Measurements from ENCODE around the gene MUC12.
"Not testable (repeated sequence)": the region's sequence is repeated elsewhere in the genome, so short reads cannot be mapped to it uniquely, and the experiment has no call there.

The MUC12 gene

GRCh38 chr7:100957832-100958421 is 11.4 kb upstream of the MUC12 start:
- DNase-seq = no peak

- no peak for DNase-seq
These were observed 9.5 kb upstream of the MUC12 start for GRCh38 chr7:100959894-100960293.

- DNase-seq = no peak
These were observed 6.8 kb upstream of the MUC12 start for GRCh38 chr7:100962537-100962936.

- DNase-seq = no peak
These were observed 6.0 kb upstream of the MUC12 start for GRCh38 chr7:100963386-100963785.

- no peak for DNase-seq
These were observed 5.5 kb upstream of the MUC12 start for GRCh38 chr7:100963874-100964273.

- no peak for DNase-seq
These were observed 4.7 kb upstream of the MUC12 start for GRCh38 chr7:100964630-100965029.

GRCh38 chr7:100965045-100965722 is 4.2 kb upstream of the MUC12 start:
- DNase-seq = no peak

- DNase-seq = no peak
These were observed 3.4 kb upstream of the MUC12 start for GRCh38 chr7:100965723-100966541.

GRCh38 chr7:100966542-100967291 is 2.6 kb upstream of the MUC12 start:
- DNase-seq = no peak

GRCh38 chr7:100967292-100967863 is 2.0 kb upstream of the MUC12 start:
- no peak for DNase-seq

GRCh38 chr7:100968031-100968430 is 1.3 kb upstream of the MUC12 start:
- DNase-seq = no peak

GRCh38 chr7:100968650-100969049 is 715 bp upstream of the MUC12 start:
- no peak for DNase-seq

GRCh38 chr7:100971111-100972001 is 2.0 kb downstream of the MUC12 start:
- DNase-seq = no peak

- no peak for DNase-seq
These were observed 2.6 kb downstream of the MUC12 start for GRCh38 chr7:100972002-100972347.

- no peak for DNase-seq
These were observed 4.7 kb downstream of the MUC12 start for GRCh38 chr7:100974021-100974420.

- DNase-seq = peak in 1 of 2 experiments; percentile 20
These were observed 6.0 kb downstream of the MUC12 start for GRCh38 chr7:100975371-100975821.

GRCh38 chr7:100978300-100978699 is 8.9 kb downstream of the MUC12 start:
- DNase-seq = no peak

- DNase-seq = no peak
These were observed 14.3 kb downstream of the MUC12 start for GRCh38 chr7:100983451-100984187.

GRCh38 chr7:100984241-100984918 is 15.0 kb downstream of the MUC12 start:
- not testable (repeated sequence) for DNase-seq

- not testable (repeated sequence) for DNase-seq
These were observed 15.8 kb downstream of the MUC12 start for GRCh38 chr7:100985033-100985797.

Measured in NCI-H2081 (cell line).